KMS-11 (cell line): ENCODE measurements around the gene ABCC3.

ENCODE experiments used
- H2AFZ ChIP-seq: fragments of 200-600 bp; sonication (generic); 2 replicates; pipeline ENCODE4 v1.6.1; 2016; ENCODE audit warnings: antibody characterized with exemption, mixed run types, low read depth
- H3K27ac ChIP-seq: fragments of 200-600 bp; sonication (generic); 2 replicates; pipeline ENCODE4 v1.6.1; 2016; ENCODE audit warnings: mild to moderate bottlenecking, mixed run types
- H3K27me3 ChIP-seq: fragments of 200-600 bp; sonication (generic); 2 replicates; pipeline ENCODE4 v1.6.1; 2017; ENCODE audit warnings: mild to moderate bottlenecking, low read depth, mixed run types, moderate library complexity; ENCODE audit not compliant: insufficient read depth
- H3K36me3 ChIP-seq: fragments of 200-600 bp; sonication (generic); 2 replicates; pipeline ENCODE4 v1.6.1; 2017; ENCODE audit warnings: mild to moderate bottlenecking, mixed run types; ENCODE audit not compliant: insufficient read depth
- H3K4me1 ChIP-seq: fragments of 200-600 bp; sonication (generic); 2 replicates; pipeline ENCODE4 v1.6.1; 2016; ENCODE audit warnings: mild to moderate bottlenecking, low read depth, mixed run types; ENCODE audit not compliant: poor library complexity, severe bottlenecking
- H3K4me2 ChIP-seq: fragments of 200-600 bp; sonication (generic); 2 replicates; pipeline ENCODE4 v1.7.0; 2016; ENCODE audit warnings: mild to moderate bottlenecking, mixed run types
- H3K4me3 ChIP-seq: fragments of 200-600 bp; sonication (generic); IDR thresholded peaks from 2 replicates; pipeline ENCODE4 v1.6.1; 2017; ENCODE audit warnings: low read depth, low read length, mixed read lengths; ENCODE audit not compliant: insufficient read depth
- H3K79me2 ChIP-seq: fragments of 200-600 bp; sonication (generic); 2 replicates; pipeline ENCODE4 v1.6.1; 2016; ENCODE audit warnings: low read depth, mixed run types; ENCODE audit not compliant: insufficient read depth
- H3K9ac ChIP-seq: fragments of 200-600 bp; sonication (generic); 2 replicates; pipeline ENCODE4 v1.6.1; 2016; ENCODE audit warnings: mild to moderate bottlenecking, mixed run types
- H4K20me1 ChIP-seq: fragments of 200-600 bp; sonication (generic); 2 replicates; pipeline ENCODE4 v1.6.1; 2016; ENCODE audit warnings: mild to moderate bottlenecking, mixed run types; ENCODE audit not compliant: insufficient read depth
- TF ChIP-seq, protein P1 (sequence below): fragments of 200-600 bp; sonication (generic); conservative IDR thresholded peaks from 2 replicates; pipeline ENCODE4 v1.6.1; 2017; ENCODE audit warnings: low read depth, mild to moderate bottlenecking, antibody characterized with exemption, low read length, moderate library complexity, mixed read lengths

Gene ABCC3

DNA sequence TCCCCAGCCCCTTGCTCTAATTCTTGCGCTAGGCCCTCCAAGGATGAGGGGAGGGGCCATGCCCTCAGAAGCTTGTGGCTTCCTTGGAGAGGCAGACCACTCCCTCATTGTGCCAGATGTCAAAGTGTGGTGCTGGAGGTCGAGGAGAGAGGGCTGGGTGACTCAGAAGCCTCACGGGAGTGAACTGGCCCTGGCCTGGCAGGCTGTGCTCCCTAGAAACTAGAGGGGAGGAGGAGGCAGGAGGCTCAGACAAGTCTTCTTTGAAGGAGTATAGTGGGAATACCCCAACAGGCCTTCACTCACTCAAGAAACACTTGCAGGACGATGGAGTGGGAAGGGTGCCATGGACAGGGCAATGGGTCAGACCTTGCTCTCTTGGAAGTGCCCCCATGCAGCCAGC is 54.6 kb downstream of the ABCC3 start:
- H2AFZ ChIP-seq = no peak overlapping the region
- H3K4me3 ChIP-seq = no peak overlapping the region
- no peaks in the 10 kb centered on the region for H3K79me2 ChIP-seq
- no peak overlapping the region for H3K4me2 ChIP-seq
- no peaks in the 10 kb centered on the region for H3K36me3 ChIP-seq
- H3K9ac ChIP-seq = no peak overlapping the region
- no peaks in the 10 kb centered on the region for H4K20me1 ChIP-seq
- no peak overlapping the region for H3K27ac ChIP-seq
- TF ChIP-seq, protein P1, sequence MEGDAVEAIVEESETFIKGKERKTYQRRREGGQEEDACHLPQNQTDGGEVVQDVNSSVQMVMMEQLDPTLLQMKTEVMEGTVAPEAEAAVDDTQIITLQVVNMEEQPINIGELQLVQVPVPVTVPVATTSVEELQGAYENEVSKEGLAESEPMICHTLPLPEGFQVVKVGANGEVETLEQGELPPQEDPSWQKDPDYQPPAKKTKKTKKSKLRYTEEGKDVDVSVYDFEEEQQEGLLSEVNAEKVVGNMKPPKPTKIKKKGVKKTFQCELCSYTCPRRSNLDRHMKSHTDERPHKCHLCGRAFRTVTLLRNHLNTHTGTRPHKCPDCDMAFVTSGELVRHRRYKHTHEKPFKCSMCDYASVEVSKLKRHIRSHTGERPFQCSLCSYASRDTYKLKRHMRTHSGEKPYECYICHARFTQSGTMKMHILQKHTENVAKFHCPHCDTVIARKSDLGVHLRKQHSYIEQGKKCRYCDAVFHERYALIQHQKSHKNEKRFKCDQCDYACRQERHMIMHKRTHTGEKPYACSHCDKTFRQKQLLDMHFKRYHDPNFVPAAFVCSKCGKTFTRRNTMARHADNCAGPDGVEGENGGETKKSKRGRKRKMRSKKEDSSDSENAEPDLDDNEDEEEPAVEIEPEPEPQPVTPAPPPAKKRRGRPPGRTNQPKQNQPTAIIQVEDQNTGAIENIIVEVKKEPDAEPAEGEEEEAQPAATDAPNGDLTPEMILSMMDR = no peak
- H3K27me3 ChIP-seq = no peaks in the 10 kb centered on the region
- peaks cover 2% of the 10 kb centered on the region for H3K4me1 ChIP-seq

DNA sequence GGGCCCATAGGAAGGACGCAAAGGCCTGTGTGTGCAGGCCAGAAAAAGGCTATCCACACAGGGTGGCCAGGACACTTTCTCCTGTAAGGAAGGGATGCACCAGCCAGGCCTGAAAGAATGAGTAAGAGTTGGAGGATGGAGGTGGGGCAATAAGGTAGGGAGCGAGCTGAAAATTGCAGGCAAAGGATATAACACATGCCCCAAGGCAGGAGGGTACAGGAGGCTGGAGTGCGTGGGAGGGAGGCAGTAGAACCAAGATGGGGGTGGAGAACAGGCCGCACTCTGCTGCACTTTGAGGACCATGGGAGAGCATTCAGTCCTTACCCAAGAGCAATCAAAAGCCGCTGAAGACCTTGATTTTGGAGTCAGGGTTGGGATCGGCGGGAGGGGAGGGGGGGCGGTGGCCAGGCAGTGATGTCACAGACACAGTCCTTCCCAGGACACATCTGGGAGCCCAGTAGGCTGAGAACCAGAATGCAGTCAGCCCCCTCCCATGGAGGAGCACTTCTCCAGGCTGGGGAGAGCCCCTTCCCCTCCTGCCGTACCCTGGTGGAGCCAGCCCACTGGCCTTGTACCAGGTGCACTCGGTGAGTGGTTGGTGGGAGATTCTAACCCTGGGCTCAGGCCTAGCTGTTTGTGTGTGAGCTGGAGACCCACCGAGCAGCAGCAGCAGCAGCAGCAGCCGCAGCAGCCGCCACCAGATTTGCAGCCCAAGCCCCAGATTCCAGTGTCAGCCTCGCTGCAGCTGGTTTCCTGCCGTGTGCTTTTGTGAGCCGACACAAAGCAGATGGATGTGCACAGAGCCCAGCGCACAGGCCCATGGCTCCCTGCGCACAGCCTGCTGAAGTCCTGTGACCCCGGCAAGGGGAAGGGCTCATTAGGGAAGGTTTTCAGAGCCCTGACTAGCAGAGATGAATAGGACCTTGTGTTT is 55.5 kb downstream of the ABCC3 start:
- TF ChIP-seq, protein P1 = no peak
- Histone ChIP-seq H3K79me2 (no peaks in the 10 kb centered on the region), H3K9ac (no peak overlapping the region), H3K4me2 (no peak overlapping the region), H2AFZ (no peak overlapping the region), H3K4me1 (peaks cover 12% of the 10 kb centered on the region), H3K27me3 (no peaks in the 10 kb centered on the region), H3K4me3 (no peak overlapping the region), H4K20me1 (no peaks in the 10 kb centered on the region), H3K27ac (no peak overlapping the region), H3K36me3 (no peaks in the 10 kb centered on the region; the same call in 1 of the 2 replicates)

DNA sequence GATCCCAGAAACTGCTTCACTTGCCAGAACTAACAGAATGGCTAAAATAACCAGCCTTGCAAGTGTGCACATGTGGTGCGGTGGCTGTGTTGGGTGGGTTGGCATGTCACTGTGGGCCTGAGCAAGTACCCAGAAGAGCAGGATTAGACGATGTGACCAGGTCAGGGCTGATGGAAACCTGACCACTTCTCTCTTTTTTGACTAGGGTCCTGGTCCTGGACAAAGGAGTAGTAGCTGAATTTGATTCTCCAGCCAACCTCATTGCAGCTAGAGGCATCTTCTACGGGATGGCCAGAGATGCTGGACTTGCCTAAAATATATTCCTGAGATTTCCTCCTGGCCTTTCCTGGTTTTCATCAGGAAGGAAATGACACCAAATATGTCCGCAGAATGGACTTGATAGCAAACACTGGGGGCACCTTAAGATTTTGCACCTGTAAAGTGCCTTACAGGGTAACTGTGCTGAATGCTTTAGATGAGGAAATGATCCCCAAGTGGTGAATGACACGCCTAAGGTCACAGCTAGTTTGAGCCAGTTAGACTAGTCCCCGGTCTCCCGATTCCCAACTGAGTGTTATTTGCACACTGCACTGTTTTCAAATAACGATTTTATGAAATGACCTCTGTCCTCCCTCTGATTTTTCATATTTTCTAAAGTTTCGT is 56.3 kb downstream of the ABCC3 start:
- Histone ChIP-seq H4K20me1 (no peaks in the 10 kb centered on the region), H3K27ac (no peak overlapping the region), H3K27me3 (no peaks in the 10 kb centered on the region), H3K36me3 (no peaks in the 10 kb centered on the region; the same call in 1 of the 2 replicates), H3K79me2 (no peaks in the 10 kb centered on the region), H3K9ac (no peak overlapping the region), H3K4me3 (no peak overlapping the region), H2AFZ (no peak overlapping the region), H3K4me2 (no peak overlapping the region), H3K4me1 (peaks cover 20% of the 10 kb centered on the region)
- TF ChIP-seq, protein P1 = no peak

DNA sequence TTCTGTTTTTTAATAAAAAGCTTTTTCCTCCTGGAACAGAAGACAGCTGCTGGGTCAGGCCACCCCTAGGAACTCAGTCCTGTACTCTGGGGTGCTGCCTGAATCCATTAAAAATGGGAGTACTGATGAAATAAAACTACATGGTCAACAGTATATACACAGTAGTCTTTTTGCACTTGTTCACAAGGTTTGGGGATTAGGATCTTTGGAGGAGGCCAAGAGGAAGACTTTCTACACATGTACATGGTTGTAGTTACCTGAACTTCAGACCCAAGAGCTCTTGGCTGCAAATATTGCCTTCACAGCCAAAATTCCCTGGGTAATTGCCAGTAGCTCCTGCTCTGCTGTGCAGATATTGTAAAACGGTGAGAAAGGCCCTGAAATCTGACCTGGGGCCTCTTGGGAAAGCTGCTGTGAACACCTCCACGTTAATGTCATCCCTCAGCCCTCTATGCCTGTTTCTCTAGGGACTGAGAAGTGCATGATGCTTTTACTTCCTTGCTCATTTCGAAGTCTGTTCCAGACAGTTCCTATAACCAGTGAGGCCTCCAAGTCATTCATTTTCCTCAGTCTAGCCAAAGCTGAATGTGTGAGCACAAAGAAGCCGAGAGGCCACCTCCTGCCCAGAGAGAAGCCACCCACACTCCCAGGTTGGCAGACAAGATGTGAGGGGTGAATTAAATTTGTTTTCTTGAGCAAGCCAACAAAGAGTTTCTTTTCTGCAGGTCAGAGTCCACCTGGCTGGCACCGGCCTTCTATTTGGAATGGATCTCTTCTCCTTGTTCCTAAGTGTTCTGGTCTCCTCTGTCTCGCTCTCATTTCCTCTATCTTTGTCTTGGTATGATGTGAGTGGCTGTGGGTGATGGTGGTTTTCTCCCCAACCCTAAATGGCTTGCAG is 57.1 kb downstream of the ABCC3 start:
- no peak overlapping the region for H3K4me2 ChIP-seq
- no peak overlapping the region for H2AFZ ChIP-seq
- H3K79me2 ChIP-seq = no peaks in the 10 kb centered on the region; the same call in 1 of the 2 replicates
- H3K27me3 ChIP-seq = no peaks in the 10 kb centered on the region
- H3K27ac ChIP-seq = no peak overlapping the region
- H3K36me3 ChIP-seq = no peaks in the 10 kb centered on the region; the same call in 1 of the 2 replicates
- TF ChIP-seq, protein P1 = no peak
- H3K9ac ChIP-seq = no peak overlapping the region
- peaks cover 28% of the 10 kb centered on the region for H3K4me1 ChIP-seq
- no peaks in the 10 kb centered on the region for H4K20me1 ChIP-seq
- H3K4me3 ChIP-seq = no peak overlapping the region
